ENCODE measurements around the gene IL12RB2. TPM values are rescaled to one million over a fixed set of nuclear protein-coding genes. Genes with fewer than 3 reads are reported as not detected.

The IL12RB2 gene
- total and polyA plus RNA-seq, 2 experiments from 2014 or later, result 0.79 to 1.7 TPM

DNA sequence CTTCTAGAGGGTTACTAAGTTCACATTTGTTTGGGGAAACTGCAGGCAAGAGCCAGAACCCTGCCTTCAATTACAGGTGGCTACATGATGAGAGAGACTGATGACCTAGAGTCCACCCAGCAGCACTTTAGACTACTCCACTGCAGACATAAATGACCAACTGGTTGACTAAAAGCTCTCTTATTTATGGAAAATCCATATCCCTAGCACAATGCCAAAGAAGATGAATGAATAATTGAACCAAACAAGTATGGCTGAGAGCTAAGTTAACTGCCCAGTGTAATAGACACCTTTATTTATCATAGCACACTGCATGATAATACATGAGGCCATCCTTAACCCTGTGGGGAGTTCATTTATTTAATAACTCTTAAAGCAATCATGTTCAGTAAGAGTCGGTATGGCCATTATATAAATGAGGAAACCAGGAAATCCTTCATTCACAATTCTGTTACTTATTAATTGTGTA is 60.4 kb downstream of the IL12RB2 start (continued):
- TF ChIP-seq, protein P1, sequence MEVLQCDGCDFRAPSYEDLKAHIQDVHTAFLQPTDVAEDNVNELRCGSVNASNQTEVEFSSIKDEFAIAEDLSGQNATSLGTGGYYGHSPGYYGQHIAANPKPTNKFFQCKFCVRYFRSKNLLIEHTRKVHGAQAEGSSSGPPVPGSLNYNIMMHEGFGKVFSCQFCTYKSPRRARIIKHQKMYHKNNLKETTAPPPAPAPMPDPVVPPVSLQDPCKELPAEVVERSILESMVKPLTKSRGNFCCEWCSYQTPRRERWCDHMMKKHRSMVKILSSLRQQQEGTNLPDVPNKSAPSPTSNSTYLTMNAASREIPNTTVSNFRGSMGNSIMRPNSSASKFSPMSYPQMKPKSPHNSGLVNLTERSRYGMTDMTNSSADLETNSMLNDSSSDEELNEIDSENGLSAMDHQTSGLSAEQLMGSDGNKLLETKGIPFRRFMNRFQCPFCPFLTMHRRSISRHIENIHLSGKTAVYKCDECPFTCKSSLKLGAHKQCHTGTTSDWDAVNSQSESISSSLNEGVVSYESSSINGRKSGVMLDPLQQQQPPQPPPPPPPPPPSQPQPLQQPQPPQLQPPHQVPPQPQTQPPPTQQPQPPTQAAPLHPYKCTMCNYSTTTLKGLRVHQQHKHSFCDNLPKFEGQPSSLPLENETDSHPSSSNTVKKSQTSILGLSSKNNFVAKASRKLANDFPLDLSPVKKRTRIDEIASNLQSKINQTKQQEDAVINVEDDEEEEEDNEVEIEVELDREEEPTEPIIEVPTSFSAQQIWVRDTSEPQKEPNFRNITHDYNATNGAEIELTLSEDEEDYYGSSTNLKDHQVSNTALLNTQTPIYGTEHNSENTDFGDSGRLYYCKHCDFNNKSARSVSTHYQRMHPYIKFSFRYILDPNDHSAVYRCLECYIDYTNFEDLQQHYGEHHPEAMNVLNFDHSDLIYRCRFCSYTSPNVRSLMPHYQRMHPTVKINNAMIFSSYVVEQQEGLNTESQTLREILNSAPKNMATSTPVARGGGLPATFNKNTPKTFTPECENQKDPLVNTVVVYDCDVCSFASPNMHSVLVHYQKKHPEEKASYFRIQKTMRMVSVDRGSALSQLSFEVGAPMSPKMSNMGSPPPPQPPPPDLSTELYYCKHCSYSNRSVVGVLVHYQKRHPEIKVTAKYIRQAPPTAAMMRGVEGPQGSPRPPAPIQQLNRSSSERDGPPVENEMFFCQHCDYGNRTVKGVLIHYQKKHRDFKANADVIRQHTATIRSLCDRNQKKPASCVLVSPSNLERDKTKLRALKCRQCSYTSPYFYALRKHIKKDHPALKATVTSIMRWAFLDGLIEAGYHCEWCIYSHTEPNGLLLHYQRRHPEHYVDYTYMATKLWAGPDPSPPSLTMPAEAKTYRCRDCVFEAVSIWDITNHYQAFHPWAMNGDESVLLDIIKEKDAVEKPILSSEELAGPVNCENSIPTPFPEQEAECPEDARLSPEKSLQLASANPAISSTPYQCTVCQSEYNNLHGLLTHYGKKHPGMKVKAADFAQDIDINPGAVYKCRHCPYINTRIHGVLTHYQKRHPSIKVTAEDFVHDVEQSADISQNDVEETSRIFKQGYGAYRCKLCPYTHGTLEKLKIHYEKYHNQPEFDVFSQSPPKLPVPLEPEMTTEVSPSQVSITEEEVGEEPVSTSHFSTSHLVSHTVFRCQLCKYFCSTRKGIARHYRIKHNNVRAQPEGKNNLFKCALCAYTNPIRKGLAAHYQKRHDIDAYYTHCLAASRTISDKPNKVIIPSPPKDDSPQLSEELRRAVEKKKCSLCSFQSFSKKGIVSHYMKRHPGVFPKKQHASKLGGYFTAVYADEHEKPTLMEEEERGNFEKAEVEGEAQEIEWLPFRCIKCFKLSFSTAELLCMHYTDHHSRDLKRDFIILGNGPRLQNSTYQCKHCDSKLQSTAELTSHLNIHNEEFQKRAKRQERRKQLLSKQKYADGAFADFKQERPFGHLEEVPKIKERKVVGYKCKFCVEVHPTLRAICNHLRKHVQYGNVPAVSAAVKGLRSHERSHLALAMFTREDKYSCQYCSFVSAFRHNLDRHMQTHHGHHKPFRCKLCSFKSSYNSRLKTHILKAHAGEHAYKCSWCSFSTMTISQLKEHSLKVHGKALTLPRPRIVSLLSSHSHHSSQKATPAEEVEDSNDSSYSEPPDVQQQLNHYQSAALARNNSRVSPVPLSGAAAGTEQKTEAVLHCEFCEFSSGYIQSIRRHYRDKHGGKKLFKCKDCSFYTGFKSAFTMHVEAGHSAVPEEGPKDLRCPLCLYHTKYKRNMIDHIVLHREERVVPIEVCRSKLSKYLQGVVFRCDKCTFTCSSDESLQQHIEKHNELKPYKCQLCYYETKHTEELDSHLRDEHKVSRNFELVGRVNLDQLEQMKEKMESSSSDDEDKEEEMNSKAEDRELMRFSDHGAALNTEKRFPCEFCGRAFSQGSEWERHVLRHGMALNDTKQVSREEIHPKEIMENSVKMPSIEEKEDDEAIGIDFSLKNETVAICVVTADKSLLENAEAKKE (CRISPR knock-in tag; IDR thresholded peaks at IDR 0.05), result no peak
- TF ChIP-seq NANOG (IDR thresholded peaks at IDR 0.05; ENCODE audit: borderline replicate concordance), result no peak
- TF ChIP-seq, protein P2, sequence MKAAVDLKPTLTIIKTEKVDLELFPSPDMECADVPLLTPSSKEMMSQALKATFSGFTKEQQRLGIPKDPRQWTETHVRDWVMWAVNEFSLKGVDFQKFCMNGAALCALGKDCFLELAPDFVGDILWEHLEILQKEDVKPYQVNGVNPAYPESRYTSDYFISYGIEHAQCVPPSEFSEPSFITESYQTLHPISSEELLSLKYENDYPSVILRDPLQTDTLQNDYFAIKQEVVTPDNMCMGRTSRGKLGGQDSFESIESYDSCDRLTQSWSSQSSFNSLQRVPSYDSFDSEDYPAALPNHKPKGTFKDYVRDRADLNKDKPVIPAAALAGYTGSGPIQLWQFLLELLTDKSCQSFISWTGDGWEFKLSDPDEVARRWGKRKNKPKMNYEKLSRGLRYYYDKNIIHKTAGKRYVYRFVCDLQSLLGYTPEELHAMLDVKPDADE (IDR thresholded peaks at IDR 0.05), result no peak

DNA sequence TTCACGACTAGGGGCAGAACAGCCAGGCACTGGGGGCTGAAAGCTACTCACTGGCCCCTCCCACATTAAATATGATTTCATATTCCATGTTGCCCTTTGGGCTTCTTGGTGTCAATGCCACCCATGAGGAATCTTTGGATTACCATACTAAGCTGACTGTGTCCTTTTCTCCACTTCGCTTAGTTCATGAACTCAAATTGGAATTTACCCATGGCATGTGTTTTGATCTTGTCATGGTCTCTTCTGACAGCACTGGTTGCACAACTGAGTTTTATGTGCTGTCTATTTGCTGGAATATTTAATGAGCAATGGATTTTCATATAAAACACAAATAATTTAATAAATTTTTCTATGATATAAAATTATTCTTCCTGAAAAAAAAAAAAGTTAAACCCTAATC is 63.4 kb downstream of the IL12RB2 start:
- no peak overlapping the region for H3K27ac ChIP-seq (ENCODE audit: low read depth)
- H3K36me3 Mint-ChIP-seq (ENCODE audit: low read depth), result no peaks in the 10 kb centered on the region
- peaks cover 1% of the 10 kb centered on the region for H3K27me3 Mint-ChIP-seq (ENCODE audit: insufficient read depth, low read depth, poor library complexity)
- ATAC-seq (no peak), DNase-seq (ENCODE audit: low spot score) (no peak)
- no peaks in the 10 kb centered on the region for H3K79me2 ChIP-seq (replicated peaks; ENCODE audit: insufficient read depth)
- no peaks in the 10 kb centered on the region for H3F3A ChIP-seq (replicated peaks; ENCODE audit: low read depth)
- H3K4me1 Mint-ChIP-seq, result peaks cover 10% of the 10 kb centered on the region
- peaks cover 2% of the 10 kb centered on the region; the same call in 1 of the 2 replicates for H3K9me2 ChIP-seq (ENCODE audit: insufficient read depth)
- H3K4me3 Mint-ChIP-seq, result no peak overlapping the region
- H3K27me3 ChIP-seq (ENCODE audit: insufficient read depth), result no peaks in the 10 kb centered on the region
- H4K20me1 ChIP-seq (replicated peaks; ENCODE audit: insufficient read depth), result no peaks in the 10 kb centered on the region
- no peaks in the 10 kb centered on the region for H3K9me3 Mint-ChIP-seq
- peaks cover under 1% of the 10 kb centered on the region; the same call in 1 of the 2 replicates for H3K4me1 ChIP-seq (ENCODE audit: insufficient read depth)
- H2AFZ ChIP-seq, result no peak overlapping the region
- no peak overlapping the region for H3K27ac Mint-ChIP-seq
- no peak overlapping the region for H3K4me3 ChIP-seq
- no peaks in the 10 kb centered on the region for H3K36me3 ChIP-seq (ENCODE audit: insufficient read depth)
- H3K4me2 ChIP-seq, result no peak overlapping the region
- TF ChIP-seq, protein P3, sequence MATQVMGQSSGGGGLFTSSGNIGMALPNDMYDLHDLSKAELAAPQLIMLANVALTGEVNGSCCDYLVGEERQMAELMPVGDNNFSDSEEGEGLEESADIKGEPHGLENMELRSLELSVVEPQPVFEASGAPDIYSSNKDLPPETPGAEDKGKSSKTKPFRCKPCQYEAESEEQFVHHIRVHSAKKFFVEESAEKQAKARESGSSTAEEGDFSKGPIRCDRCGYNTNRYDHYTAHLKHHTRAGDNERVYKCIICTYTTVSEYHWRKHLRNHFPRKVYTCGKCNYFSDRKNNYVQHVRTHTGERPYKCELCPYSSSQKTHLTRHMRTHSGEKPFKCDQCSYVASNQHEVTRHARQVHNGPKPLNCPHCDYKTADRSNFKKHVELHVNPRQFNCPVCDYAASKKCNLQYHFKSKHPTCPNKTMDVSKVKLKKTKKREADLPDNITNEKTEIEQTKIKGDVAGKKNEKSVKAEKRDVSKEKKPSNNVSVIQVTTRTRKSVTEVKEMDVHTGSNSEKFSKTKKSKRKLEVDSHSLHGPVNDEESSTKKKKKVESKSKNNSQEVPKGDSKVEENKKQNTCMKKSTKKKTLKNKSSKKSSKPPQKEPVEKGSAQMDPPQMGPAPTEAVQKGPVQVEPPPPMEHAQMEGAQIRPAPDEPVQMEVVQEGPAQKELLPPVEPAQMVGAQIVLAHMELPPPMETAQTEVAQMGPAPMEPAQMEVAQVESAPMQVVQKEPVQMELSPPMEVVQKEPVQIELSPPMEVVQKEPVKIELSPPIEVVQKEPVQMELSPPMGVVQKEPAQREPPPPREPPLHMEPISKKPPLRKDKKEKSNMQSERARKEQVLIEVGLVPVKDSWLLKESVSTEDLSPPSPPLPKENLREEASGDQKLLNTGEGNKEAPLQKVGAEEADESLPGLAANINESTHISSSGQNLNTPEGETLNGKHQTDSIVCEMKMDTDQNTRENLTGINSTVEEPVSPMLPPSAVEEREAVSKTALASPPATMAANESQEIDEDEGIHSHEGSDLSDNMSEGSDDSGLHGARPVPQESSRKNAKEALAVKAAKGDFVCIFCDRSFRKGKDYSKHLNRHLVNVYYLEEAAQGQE (IDR thresholded peaks at IDR 0.05; ENCODE audit: unreplicated experiment), result no peak
- TF ChIP-seq, protein P2 (IDR thresholded peaks at IDR 0.05), result no peak
